Fibroblast of mammary gland (primary cell): ENCODE measurements around the gene HDLBP.
A peak's percentile ranks its signal among the peaks of the same experiment; 100 is the strongest.

Source experiments
- DNase-seq: peaks from one replicate; pipeline ENCODE4 v3.0.0-alpha.2; 2010; ENCODE audit warnings: low read depth
- H3K4me3 ChIP-seq: 2 replicates; pipeline ENCODE4 v1.5.1; 2011; ENCODE audit warnings: low read depth, mild to moderate bottlenecking, low read length, moderate library complexity; ENCODE audit not compliant: control insufficient read depth
- CTCF ChIP-seq: conservative IDR thresholded peaks from 2 replicates; pipeline ENCODE4 v1.5.1; 2011; ENCODE audit warnings: low read depth, low read length, inconsistent platforms; ENCODE audit not compliant: control insufficient read depth, insufficient read depth

Gene HDLBP

DNA sequence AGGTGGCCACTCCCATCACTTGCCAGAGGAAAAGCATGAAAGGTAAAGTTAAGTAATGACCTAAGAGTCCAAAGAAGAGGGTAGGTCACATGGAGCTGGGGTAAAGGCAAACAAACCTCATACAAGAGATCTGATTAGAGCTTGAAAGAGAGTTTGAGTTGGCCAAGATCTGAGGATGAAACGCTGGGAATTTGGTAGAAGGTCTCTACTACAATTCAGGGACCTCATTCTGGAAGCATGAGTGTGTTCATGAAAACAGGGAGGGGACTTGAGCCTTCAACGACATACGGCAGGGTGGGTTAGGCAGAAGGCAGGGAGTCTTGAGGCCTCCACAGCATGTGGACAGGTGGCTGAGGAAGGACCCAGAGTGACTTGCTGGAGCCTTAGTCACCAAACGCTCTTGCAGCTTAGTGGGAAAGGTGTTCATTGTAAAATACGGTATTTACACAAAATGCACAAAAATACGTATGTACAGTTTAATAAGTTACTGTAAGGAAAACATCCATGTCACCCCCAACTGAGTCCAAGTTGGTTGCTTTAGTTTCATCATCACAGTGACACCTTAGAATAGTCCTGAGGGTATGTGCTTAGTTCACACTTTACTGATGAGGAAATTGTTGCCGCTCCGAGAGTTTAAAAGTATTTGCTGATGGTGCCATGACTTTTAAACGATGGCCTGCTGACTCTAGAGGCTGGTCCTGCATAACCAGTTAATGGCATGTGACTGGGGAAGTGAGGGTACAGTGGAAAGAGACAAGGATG, 35.6 kb upstream of the HDLBP start:
- H3K4me3 ChIP-seq, result no peak overlapping the region
- DNase-seq, result no peak
- TF ChIP-seq CTCF, result no peak

DNA sequence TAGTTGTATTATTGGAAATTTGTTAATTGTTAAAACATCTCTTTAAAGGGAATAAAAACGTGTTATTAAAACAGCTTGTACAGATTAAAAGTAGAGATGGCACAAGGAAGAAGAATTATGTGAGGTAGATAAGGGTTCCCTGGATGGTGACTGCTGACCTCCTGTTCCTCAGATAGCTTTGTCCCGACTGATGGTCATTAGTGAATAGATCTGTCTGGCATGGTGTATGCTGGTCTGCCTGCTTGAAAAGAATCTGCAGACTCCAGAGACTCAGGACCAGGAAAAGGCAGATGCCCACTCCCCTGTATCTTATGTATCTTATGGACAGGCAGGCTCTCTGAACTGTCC, 35.0 kb upstream of the HDLBP start:
- no peak for TF ChIP-seq CTCF
- DNase-seq, result no peak
- no peak overlapping the region for H3K4me3 ChIP-seq

GRCh38 chr2:241349941-241350340, 34.5 kb upstream of the HDLBP start:
- H3K4me3 ChIP-seq, result no peak overlapping the region
- no peak for TF ChIP-seq CTCF
- DNase-seq, result no peak

DNA sequence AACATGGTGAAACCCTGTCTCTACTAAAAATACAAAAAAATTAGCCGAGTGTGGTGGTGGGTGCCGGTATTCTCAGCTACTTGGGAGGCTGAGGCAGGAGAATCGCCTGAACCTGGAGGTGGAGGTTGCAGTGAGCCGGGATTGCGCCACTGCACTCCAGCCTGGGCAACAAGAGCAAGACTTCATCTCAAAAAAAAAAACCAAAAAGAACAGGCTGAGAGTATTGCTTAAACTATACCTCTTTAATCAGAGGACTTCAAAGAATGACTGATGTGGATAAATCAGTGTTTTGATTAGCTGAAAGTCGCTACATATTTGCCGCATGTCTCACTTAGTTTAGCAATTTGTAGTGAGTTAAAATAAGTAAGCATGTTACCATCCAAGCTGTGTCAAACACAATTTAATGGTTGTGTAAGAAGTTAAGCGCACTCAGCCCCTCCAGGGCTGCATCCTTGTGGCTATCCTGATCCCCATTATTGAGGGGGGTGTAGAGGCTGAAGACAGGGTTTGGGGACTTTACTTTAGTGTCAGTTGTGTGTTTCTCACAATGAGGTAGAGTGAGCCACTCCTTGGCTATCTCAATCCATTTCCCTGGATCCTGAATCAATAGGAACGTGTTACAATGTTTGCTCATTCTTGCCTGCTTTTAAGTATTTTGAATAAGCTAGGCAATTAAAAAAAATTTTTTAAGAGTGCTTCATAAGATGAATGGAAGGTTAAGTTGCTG, 29.6 kb upstream of the HDLBP start:
- H3K4me3 ChIP-seq, result no peak overlapping the region
- DNase-seq, result peak; percentile 66
- no peak for TF ChIP-seq CTCF

DNA sequence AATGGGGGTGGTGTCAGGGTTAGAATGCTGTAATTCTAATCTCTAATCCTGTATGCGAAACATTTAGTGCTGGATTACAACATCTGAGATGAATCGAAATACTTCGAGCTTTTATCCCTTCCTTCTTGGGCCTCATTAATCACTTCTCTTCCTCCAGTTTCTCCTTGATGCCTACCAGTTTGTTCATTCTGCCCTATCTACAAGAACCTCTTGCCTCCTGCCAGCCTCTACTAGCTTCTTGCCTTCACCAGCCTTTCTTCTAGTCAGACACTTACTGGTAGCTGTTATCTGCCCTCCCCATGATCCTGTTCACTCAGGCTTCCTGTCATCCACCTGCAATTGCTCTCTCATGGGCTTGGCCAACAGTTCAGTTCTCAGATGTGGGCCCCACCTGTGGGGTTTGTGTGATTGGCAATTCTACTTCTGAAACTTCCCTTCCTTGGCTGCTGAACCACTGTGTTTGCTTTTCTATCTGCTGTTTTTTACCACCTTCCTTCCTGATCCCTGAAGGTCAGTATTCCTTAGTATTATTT, 25.2 kb upstream of the HDLBP start:
- no peak for TF ChIP-seq CTCF
- no peak for DNase-seq
- H3K4me3 ChIP-seq, result no peak overlapping the region

DNA sequence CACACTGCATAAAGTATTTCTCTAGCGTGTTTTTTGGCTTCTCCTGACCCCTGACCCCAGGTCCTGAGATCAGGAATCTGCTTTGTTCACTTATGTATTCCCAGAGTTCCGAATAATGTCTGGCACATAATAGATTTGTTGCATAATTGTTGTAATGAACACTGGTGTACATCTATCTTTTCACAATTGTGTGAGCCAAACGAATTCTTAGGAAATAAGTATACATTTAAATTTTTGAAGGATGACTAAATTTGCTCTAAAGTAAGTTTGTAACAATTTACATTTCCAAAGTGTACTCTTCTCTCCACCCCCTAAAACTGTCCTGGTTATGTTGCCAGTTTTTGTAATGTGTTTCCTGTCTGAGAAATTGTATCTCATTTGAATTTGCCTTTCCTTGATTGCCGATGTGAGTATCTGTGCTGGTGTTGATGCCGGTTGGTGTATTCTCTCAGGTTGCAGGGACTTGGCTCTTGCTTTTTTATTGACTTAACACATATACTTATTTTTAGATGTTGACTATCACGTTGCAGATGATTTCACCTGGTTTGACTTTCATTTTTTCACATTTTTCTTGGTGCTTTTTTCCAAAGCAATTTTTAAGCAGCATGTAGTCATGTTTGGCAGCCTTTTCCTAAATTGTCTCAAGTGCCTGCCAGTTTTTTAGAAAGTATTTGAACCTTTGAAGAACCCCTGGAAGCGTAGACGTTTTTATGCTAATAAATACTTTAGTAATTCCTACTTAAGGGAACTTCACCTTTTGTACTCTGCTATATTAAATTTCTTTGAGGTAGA, 24.6 kb upstream of the HDLBP start:
- DNase-seq, result peak; percentile 36
- no peak overlapping the region for H3K4me3 ChIP-seq
- no peak for TF ChIP-seq CTCF
